ENCODE data around the gene ERCC2. TPM values are rescaled to one million over a fixed set of nuclear protein-coding genes. Genes with fewer than 3 reads are reported as not detected.
A peak's percentile ranks its signal among the peaks of the same experiment; 100 is the strongest.
"Not testable (repeated sequence)": the region's sequence is repeated elsewhere in the genome, so short reads cannot be mapped to it uniquely, and the experiment has no call there.

ERCC2 gene
- total RNA-seq, 2 donors from 2014 or later: 87.9 to 105 TPM

- H3K4me3 Mint-ChIP-seq: no peak overlapping the region
- Histone ChIP-seq H3K4me1 (ENCODE audit: control insufficient read depth, insufficient read depth, low read length) (no peaks in the 10 kb centered on the region), H3K9ac (ENCODE audit: extremely low read depth, low read length, poor library complexity, severe bottlenecking) (no peak overlapping the region), H3K4me3 (ENCODE audit: low read length) (no peak overlapping the region), H3K27me3 (ENCODE audit: control insufficient read depth, insufficient read depth, low read length, poor library complexity, severe bottlenecking) (no peaks in the 10 kb centered on the region), H3K27ac (ENCODE audit: low read depth, low read length) (no peak overlapping the region), H3K9me3 (ENCODE audit: control insufficient read depth, low read length) (no peaks in the 10 kb centered on the region), H3K36me3 (ENCODE audit: control insufficient read depth, insufficient read depth, low read length) (peaks cover 35% of the 10 kb centered on the region)
- H3K27ac Mint-ChIP-seq: peak overlapping the region; percentile 31
- WGBS, 2 experiments (ENCODE audit: insufficient coverage in 1 of 2, insufficient read length in 1 of 2): 92 to 94% methylated on average over 2 to 6 of the region's 6 CpGs
- DNase-seq: no peak
- peaks cover 61% of the 10 kb centered on the region for H3K36me3 Mint-ChIP-seq (ENCODE audit: low read depth)
- no peaks in the 10 kb centered on the region for H3K4me1 Mint-ChIP-seq
- no peak for TF ChIP-seq CTCF (conservative IDR thresholded peaks at IDR 0.05)
- no peaks in the 10 kb centered on the region for H3K9me3 Mint-ChIP-seq
- no peaks in the 10 kb centered on the region for H3K27me3 Mint-ChIP-seq (ENCODE audit: insufficient read depth)
Observed at GRCh38 chr19:45413497-45413896, 43.1 kb upstream of the ERCC2 start.

DNA sequence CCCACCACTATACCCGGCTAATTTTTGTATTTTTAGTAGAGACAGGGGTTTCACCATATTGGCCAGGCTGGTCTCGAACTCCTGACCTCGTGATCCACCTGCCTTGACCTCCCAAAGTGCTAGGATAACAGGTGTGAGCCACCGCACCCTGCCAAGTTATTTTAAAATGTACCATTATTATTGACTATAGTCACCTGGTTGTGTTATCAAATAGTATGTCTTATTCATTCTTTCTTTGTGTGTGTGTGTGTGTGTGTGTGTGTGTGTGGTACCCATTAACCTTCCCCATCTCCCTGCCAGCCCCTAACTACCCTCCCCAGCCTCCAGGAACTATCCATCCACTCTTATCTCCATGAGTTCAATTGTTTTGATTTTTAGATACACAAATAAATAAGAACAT, 40.0 kb upstream of the ERCC2 start:
- not testable (repeated sequence) for H3K4me1 Mint-ChIP-seq; H3K4me3 ChIP-seq (ENCODE audit: low read length); H3K27me3 Mint-ChIP-seq (ENCODE audit: insufficient read depth); H3K9me3 Mint-ChIP-seq; H3K27ac Mint-ChIP-seq; H3K4me3 Mint-ChIP-seq; H3K27me3 ChIP-seq (ENCODE audit: control insufficient read depth, insufficient read depth, low read length, poor library complexity, severe bottlenecking); H3K27ac ChIP-seq (ENCODE audit: low read depth, low read length); H3K9me3 ChIP-seq (ENCODE audit: control insufficient read depth, low read length); H3K4me1 ChIP-seq (ENCODE audit: control insufficient read depth, insufficient read depth, low read length); DNase-seq; H3K9ac ChIP-seq (ENCODE audit: extremely low read depth, low read length, poor library complexity, severe bottlenecking)
- 92 to 96% methylated on average over 3 of the region's 4 CpGs for WGBS, 2 experiments (ENCODE audit: insufficient coverage in 1 of 2, insufficient read length in 1 of 2)
- peaks cover 23% of the 10 kb centered on the region for H3K36me3 ChIP-seq (ENCODE audit: control insufficient read depth, insufficient read depth, low read length)
- H3K36me3 Mint-ChIP-seq (ENCODE audit: low read depth): peaks cover 45% of the 10 kb centered on the region

DNA sequence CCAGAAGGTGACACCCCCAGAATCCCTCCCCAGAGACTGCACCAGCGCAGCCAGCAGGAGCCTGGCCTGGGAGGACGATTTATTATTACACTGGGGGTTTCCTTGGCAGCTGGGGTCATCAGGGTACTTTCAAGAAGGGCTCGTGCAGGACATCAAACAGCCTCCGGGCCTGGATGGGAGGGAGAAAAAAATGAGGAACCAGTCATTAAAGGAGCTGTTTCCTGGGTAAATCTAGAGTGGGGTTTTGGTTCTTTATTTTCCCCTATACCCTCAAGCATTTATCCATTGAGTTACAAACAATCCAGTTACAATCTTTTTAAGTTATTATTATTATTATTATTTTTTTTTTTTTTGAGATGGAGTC, 39.2 kb upstream of the ERCC2 start:
- H3K4me3 ChIP-seq (ENCODE audit: low read length): no peak overlapping the region
- H3K9me3 ChIP-seq (ENCODE audit: control insufficient read depth, low read length): no peaks in the 10 kb centered on the region
- TF ChIP-seq CTCF (conservative IDR thresholded peaks at IDR 0.05): no peak
- DNase-seq: no peak
- H3K9ac ChIP-seq (ENCODE audit: extremely low read depth, low read length, poor library complexity, severe bottlenecking): no peak overlapping the region
- H3K36me3 Mint-ChIP-seq (ENCODE audit: low read depth): peaks cover 41% of the 10 kb centered on the region
- H3K27me3 Mint-ChIP-seq (ENCODE audit: insufficient read depth): no peaks in the 10 kb centered on the region
- H3K27me3 ChIP-seq (ENCODE audit: control insufficient read depth, insufficient read depth, low read length, poor library complexity, severe bottlenecking): no peaks in the 10 kb centered on the region
- H3K4me3 Mint-ChIP-seq: no peak overlapping the region
- WGBS, 2 experiments (ENCODE audit: insufficient coverage in 1 of 2, insufficient read length in 1 of 2): 82 to 100% methylated on average over 1 to 4 of the region's 4 CpGs
- no peaks in the 10 kb centered on the region for H3K9me3 Mint-ChIP-seq
- peaks cover 18% of the 10 kb centered on the region for H3K36me3 ChIP-seq (ENCODE audit: control insufficient read depth, insufficient read depth, low read length)
- no peak overlapping the region for H3K27ac Mint-ChIP-seq
- no peak overlapping the region for H3K27ac ChIP-seq (ENCODE audit: low read depth, low read length)
- H3K4me1 ChIP-seq (ENCODE audit: control insufficient read depth, insufficient read depth, low read length): peaks cover 2% of the 10 kb centered on the region
- H3K4me1 Mint-ChIP-seq: peaks cover 3% of the 10 kb centered on the region

DNA sequence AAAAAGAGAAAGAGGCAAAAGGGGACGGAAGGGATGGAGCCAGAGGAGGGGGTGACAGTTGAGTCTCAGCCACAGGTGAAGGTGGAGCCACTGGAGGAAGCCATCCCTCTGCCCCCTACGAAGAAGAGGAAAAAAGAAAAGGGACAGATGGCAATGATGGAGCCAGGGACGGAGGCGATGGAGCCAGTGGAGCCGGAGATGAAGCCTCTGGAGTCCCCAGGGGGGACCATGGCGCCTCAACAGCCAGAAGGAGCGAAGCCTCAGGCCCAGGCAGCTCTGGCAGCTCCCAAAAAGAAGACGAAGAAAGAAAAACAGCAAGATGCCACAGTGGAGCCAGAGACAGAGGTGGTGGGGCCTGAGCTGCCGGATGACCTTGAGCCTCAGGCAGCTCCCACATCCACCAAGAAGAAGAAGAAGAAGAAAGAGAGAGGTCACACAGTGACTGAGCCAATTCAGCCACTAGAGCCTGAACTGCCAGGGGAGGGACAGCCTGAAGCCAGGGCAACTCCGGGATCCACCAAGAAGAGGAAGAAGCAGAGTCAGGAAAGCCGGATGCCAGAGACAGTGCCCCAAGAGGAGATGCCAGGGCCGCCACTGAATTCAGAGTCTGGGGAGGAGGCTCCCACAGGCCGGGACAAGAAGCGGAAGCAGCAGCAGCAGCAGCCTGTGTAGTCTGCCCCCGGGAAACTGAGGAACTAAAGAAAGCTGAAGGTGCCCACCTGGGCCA, 38.6 kb upstream of the ERCC2 start:
- Histone ChIP-seq H3K9ac (ENCODE audit: extremely low read depth, low read length, poor library complexity, severe bottlenecking) (no peak overlapping the region), H3K27ac (ENCODE audit: low read depth, low read length) (no peak overlapping the region), H3K9me3 (ENCODE audit: control insufficient read depth, low read length) (no peaks in the 10 kb centered on the region), H3K36me3 (ENCODE audit: control insufficient read depth, insufficient read depth, low read length) (peaks cover 18% of the 10 kb centered on the region), H3K27me3 (ENCODE audit: control insufficient read depth, insufficient read depth, low read length, poor library complexity, severe bottlenecking) (no peaks in the 10 kb centered on the region), H3K4me1 (ENCODE audit: control insufficient read depth, insufficient read depth, low read length) (peaks cover 2% of the 10 kb centered on the region), H3K4me3 (ENCODE audit: low read length) (no peak overlapping the region)
- H3K27me3 Mint-ChIP-seq (ENCODE audit: insufficient read depth): no peaks in the 10 kb centered on the region
- no peak overlapping the region for H3K27ac Mint-ChIP-seq
- DNase-seq: no peak
- peaks cover 36% of the 10 kb centered on the region for H3K36me3 Mint-ChIP-seq (ENCODE audit: low read depth)
- WGBS, 2 experiments (ENCODE audit: insufficient coverage in 1 of 2, insufficient read length in 1 of 2): 93 to 94% methylated on average over 14 to 15 of the region's 15 CpGs
- TF ChIP-seq CTCF (conservative IDR thresholded peaks at IDR 0.05): no peak
- no peak overlapping the region for H3K4me3 Mint-ChIP-seq
- H3K9me3 Mint-ChIP-seq: no peaks in the 10 kb centered on the region
- H3K4me1 Mint-ChIP-seq: peaks cover 4% of the 10 kb centered on the region
